GM12891 (cell line): ENCODE data around the gene TENT4B.

Experiments used
- POLR2A ChIP-seq: IDR thresholded peaks from 2 replicates; pipeline ENCODE4 v1.6.1; 2011; ENCODE audit warnings: low read depth, low read length, control low read depth
- POLR2AphosphoS5 ChIP-seq: IDR thresholded peaks from 2 replicates; pipeline ENCODE4 v1.6.1; 2011; ENCODE audit warnings: low read depth, low read length, control low read depth
- SPI1 ChIP-seq: IDR thresholded peaks from 2 replicates; pipeline ENCODE4 v1.6.1; 2011; ENCODE audit warnings: low read depth, low read length, control low read depth
- TAF1 ChIP-seq: IDR thresholded peaks from 2 replicates; pipeline ENCODE4 v1.6.1; 2011; ENCODE audit warnings: low read depth, low read length, control low read depth

- TF ChIP-seq POLR2A (no peak), TAF1 (no peak), POLR2AphosphoS5 (no peak), SPI1 (no peak)
Measured at GRCh38 chr16:50144211-50144610, 8.9 kb upstream of the TENT4B start.
